GM12891 (cell line): Measurements from ENCODE around the gene ETS1.

Source experiments
- DNase-seq: peaks from one replicate; pipeline ENCODE4 v3.0.0; 2011; ENCODE audit warnings: low spot score; ENCODE audit not compliant: insufficient read length
- FAIRE-seq: peaks from 2 replicates; lab custom pipeline; 2011; peaks lifted over from hg19 to GRCh38; lab: Jason Lieb, UNC
- PAX5 ChIP-seq: IDR thresholded peaks from 2 replicates; pipeline ENCODE4 v1.6.1; 2011; ENCODE audit warnings: low read length, moderate library complexity, mild to moderate bottlenecking; ENCODE audit not compliant: insufficient read depth, severe bottlenecking
- POLR2A ChIP-seq: IDR thresholded peaks from 2 replicates; pipeline ENCODE4 v1.6.1; 2011; ENCODE audit warnings: low read depth, low read length, control low read depth
- POLR2AphosphoS5 ChIP-seq: IDR thresholded peaks from 2 replicates; pipeline ENCODE4 v1.6.1; 2011; ENCODE audit warnings: low read depth, low read length, control low read depth
- POU2F2 ChIP-seq: IDR thresholded peaks from 2 replicates; pipeline ENCODE4 v1.6.1; 2011; ENCODE audit warnings: low read depth, mild to moderate bottlenecking, control low read depth, low read length, moderate library complexity
- SPI1 ChIP-seq: IDR thresholded peaks from 2 replicates; pipeline ENCODE4 v1.6.1; 2011; ENCODE audit warnings: low read depth, low read length, control low read depth
- TAF1 ChIP-seq: IDR thresholded peaks from 2 replicates; pipeline ENCODE4 v1.6.1; 2011; ENCODE audit warnings: low read depth, low read length, control low read depth

Gene ETS1

DNA sequence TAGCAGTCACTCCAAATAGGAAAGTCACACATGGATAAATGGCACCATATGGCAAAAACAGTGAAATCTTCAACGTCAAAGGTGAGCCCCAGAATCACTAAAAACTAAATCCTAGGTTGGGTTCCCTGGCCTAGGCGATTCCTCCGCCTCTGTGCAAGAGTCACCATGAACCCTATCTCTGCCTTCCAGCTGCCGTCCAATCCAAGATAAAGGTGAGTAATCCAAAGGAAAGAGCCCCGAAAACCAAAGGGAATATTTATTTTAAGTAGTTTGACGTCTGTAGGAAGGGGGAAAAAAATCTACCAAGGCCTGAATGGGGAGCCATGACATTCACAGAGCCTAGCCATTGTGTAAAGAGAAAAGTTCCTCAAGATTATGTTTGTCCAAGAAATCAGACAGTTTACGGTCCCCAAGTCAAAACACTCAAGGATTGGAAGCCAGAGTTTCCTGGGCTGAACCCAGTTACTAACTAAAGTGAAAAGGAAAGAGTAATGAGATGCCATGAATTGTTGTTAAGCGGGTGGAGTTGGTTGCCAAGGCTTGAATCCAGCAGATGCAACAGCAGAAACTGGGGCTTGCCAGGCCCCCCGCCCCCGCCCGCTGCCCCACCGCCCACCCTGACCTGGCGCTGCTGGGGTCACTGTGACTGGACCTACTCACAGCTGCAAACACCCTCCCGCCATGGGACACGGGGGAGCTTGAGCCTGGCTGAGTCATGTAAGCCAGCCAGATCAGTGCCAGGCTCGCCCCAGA, 39.7 kb upstream of the ETS1 start:
- FAIRE-seq (peak; percentile 45), DNase-seq (no peak)
- TF ChIP-seq SPI1: no peak
- no peak for TF ChIP-seq POLR2A
- TF ChIP-seq PAX5: no peak

DNA sequence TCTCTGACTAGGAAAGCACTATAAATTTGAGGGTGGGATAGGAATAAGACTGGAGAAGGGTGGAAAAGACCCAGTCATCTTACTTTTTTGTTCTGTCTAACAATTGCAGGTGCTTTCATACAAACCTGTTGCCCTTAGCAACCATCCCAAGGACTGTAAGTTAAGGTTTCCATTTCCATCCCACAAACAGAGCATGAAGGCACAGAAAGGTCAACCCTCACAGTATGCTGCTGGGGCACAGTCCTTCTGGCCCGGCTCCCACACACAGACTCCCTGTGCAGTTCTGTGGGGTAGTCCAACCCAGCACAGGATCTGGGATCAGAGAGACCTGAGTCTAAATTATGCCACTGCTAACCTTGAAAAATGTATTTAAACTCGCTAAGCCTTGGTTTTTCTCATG, 38.4 kb upstream of the ETS1 start:
- FAIRE-seq (peak; percentile 80), DNase-seq (no peak)
- TF ChIP-seq PAX5 (no peak), TAF1 (no peak), POLR2AphosphoS5 (no peak), SPI1 (no peak), POLR2A (no peak), POU2F2 (no peak)

DNA sequence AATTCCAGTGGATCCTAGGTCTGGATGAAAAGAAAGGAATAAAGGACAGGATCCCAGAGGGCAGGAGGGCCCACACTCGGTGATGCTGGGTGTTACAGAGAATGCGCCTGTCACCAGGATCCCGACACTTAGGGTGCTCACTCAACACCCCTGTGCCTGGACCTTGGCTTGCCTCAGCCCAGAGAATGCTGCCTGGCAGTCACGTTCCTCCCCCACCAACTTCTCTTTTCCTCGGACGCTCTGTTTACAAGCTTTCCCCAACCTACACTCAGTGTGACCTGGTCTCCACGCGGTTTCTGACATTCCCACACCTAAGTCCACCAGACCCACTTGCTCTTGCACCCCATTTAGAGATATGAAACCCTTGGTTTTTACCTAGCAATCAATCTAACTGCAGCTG, 38.0 kb upstream of the ETS1 start:
- no peak for DNase-seq
- FAIRE-seq: no peak
- no peak for TF ChIP-seq PAX5
- TF ChIP-seq POLR2A: no peak
- no peak for TF ChIP-seq POU2F2
- no peak for TF ChIP-seq TAF1
- no peak for TF ChIP-seq POLR2AphosphoS5
- TF ChIP-seq SPI1: no peak

DNA sequence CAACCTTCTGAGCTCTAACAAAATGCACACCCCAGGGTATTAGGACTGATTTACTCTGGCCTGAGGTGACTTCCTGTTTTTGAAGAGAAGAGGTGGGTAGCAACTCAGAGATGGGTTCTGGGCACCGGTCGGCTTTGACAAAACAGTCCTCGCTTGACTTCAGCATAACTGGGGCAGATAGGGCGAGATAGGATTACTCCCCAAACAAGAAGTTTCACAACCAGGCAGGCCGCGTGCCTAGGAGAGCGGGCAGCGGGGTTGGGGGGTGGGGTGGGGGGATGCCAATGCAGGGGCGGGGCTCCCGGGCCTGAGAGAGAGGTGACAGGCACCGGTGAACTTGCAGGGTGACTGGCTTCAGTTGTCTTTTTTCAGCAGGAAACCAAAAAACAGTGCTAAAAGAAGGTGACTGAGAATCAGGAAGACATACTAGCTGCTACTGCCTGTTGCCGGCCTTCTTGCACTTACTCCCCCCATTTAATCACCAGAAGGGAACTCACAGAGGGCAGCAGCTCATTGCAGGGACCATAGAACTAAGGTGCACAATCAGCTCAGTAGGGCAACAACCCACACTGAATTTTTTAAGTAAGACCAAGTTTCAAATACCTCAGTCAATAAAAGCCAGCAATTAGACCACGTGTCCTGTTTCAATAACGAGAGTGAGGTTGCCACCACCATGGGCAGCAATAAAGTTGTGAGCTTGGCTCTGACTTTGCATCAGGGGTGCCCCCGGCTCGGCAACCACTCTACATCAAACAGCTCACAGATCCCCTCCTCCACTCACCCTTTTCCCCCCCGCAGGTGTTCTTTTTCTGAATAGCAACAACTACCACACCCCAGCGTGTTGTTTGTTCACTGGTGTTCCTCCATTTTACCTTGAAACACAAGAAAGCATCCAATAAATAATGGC, 37.2 kb upstream of the ETS1 start:
- TF ChIP-seq POLR2A (no peak), PAX5 (no peak), SPI1 (peak; percentile 95), POU2F2 (no peak)
- FAIRE-seq: peak; percentile 93

DNA sequence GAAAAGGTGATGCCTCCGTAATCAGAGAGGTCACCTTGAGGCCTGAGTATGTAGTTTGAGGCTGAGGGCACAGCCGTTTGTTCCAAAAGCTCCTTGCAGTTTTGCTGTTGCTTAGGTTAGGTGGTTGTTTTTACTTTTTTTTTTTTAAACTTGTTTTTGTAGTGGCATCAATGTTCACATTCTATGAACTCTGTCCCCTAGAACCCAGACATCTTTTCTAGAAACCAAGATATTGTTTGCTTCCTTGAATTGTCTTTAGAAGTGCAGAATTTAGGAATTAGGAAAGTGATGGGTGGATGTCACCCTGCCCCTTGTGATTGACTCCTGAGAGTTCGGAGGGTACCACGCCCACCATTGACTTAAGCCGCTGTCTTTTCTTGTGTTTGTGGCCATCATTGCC, 35.7 kb upstream of the ETS1 start:
- TF ChIP-seq POLR2A (no peak), SPI1 (no peak), TAF1 (no peak), POLR2AphosphoS5 (no peak), POU2F2 (no peak), PAX5 (no peak)
- no peak for DNase-seq
- FAIRE-seq: no peak

More for the DNA sequence above, 37.2 kb upstream of the ETS1 start:
- DNase-seq: no peak

DNA sequence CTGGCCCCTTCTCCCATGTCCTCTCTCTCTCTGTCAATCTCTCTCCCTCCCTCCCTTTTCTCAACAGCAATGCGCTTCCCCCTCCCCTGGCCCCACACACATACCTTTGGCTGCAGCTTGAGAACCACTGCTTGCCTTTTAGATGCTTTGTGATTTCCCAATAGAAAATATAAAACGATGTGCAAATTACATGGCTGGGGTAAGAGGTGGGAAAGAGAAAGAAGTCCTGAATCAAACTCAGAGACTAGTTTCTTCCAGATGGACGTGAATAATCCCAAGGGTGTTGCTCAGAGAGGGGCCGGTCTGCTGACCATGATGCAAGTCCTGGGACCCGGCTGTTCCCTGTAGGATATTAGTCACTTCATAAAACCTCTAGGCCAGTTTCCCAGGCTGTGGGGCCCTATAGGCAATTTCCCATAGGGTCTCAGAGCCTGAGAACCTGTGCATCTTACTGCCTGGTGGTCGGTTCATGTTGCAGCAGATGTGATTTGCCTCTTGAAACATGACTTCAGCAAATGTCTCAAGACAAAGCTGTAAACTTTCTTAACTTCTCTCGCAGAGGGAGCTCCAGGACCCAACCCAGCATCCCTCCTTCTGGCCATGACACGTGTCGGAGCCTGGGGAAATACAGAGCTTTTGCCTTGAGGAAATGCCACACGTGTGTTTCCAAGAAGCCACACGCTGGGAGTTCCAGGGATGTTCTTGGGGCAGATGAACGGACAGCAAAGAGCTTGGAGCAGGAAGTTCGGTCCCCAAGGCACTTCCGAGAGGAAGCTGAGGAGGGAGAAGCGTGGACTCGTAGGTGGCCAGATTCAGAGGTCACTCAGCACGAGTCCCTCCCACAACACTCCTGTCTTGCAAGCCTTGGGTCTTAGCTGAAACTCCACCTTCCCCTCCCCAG, 34.5 kb upstream of the ETS1 start:
- no peak for TF ChIP-seq PAX5
- no peak for DNase-seq
- FAIRE-seq: no peak

DNA sequence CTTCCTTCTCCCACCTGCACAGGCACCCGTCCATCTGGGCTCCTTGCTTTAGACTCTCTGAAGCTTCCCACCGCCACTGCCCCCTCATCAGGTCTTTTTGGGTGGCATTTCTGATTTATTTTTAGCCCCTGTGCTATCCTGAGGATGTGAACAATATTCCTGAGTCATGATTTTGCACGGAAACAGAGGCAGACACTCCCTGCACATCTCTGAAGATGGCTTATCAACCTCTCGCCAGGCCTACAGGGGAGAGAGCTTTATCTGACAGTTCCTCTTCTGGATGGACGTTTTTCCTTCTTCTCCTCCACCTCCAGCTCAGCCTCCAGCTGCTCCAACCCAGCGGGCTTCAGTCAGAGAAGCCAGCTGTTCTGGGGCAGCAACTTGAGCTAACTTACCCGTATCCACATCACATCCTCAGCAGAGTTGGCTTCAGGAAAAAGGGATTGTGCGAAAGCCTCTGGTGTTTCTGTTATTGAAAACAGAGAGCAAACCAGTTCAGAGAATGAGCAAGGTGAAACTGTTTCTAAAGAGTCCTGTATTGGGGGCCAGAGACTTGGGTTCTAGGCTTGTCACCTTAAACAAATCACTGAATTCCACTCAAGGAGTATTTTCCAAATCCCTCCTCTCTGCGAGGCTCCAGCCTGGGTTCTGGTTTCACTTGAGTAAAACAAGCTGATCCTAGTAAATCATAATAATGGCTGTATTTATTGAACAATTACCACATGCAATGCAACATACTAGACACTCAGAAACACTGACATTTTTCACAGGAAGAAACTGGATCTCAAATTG, 33.1 kb upstream of the ETS1 start:
- FAIRE-seq (peak; percentile 80), DNase-seq (no peak)
- TF ChIP-seq SPI1 (0 out of 2 replicates have a peak, but pooled peaks have one; percentile 21), POLR2AphosphoS5 (no peak), POLR2A (no peak), TAF1 (no peak)

DNA sequence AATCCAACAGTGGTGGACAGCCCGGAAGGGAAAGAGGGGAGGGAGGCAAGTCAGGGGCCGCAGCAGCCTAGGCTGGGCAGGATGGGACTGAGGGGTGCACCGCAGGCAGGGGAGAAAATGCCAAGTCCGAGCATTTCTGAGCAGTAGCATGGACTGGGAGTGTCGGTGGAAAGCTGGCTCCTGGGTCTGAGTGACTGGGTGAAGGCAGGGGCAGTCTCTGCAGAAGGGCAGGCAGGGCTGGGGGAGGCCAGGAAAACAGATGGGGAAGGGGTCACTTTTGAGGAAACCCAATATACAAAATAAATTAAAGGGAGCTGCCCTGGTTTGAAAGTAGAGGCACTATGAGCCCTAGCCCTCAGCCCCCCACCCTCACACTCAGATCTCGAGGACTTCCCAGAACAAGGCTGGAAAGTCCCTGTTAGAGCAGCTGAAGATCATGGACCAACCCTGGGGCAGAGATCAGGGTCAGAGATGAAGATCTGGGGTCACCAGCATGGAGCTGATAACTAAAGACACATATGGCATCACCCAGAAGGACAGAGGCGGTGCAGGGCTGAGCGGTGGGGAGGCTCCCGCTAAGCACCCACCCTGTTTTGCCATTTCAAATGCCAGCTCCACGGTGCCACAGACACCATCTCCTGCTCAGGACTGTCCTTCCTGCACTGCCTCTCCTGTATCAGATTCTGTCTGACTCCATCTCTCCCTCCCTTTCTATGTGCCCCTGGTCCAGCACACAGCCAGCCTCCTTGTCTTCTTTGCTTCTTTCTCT, 32.4 kb upstream of the ETS1 start:
- DNase-seq: no peak
- no peak for FAIRE-seq

More for the DNA sequence above, 32.4 kb upstream of the ETS1 start:
- TF ChIP-seq SPI1: no peak
- no peak for TF ChIP-seq POLR2A
- TF ChIP-seq TAF1: no peak
- TF ChIP-seq PAX5: no peak
- no peak for TF ChIP-seq POU2F2
- no peak for TF ChIP-seq POLR2AphosphoS5
